Renal cortical epithelial cell (primary cell): ENCODE results near the gene PRKAG1. TPM values are rescaled to one million over a fixed set of nuclear protein-coding genes. Genes with fewer than 3 reads are reported as not detected.

Experiments used
- DNase-seq: peaks from one replicate; pipeline ENCODE4 v3.0.0-alpha.2; 2011; ENCODE audit warnings: low read depth
- total RNA-seq: library from RNA; depleted of rRNA; stranded (reverse); fragments of >200 nt; gene quantifications from 2 replicates; pipeline ENCODE4 v1.2.3, GENCODE V29; 2014

Gene PRKAG1
- total RNA-seq, 1 donor from 2014 or later: 63.0 TPM

GRCh38 chr12:48982397-48983080 is 36.0 kb downstream of the PRKAG1 start:
- DNase-seq: no peak

DNA sequence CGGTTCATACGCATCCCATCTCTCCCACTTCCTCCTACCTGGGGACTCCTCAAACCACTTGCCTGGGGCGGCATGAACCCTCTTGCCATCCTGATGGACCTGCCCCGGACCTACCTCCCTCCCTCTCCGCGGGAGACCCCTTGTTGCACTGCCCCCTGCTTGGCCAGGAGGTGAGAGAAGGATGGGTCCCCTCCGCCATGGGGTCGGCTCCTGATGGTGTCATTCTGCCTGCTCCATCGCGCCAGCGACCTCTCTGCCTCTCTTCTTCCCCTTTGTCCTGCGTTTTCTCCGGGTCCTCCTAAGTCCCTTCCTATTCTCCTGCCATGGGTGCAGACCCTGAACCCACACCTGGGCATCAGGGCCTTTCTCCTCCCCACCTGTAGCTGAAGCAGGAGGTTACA is 36.8 kb downstream of the PRKAG1 start:
- no peak for DNase-seq

- DNase-seq: no peak
Observed at GRCh38 chr12:48980953-48981756, 37.4 kb downstream of the PRKAG1 start.

DNA sequence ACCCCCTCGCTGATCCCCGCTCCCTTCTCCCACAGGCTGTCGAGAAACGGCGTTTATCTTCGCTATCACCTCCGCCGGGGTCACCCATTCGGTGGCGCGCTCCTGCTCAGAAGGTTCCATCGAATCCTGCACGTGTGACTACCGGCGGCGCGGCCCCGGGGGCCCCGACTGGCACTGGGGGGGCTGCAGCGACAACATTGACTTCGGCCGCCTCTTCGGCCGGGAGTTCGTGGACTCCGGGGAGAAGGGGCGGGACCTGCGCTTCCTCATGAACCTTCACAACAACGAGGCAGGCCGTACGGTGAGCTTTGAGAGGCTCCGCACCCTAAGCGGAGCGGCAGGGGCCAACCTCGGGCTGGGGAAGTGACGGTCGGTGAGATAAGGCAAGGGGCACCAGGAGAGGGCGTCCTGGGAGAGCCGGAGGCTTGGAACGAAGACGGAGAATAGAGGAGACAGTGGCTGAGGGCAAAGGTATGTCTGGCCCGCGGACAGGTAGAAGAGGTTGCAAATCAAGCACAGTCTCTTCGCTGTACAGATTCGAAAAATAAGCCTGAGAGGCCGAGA is 38.1 kb downstream of the PRKAG1 start:
- DNase-seq: no peak

GRCh38 chr12:48979602-48980388 is 38.8 kb downstream of the PRKAG1 start:
- no peak for DNase-seq

DNA sequence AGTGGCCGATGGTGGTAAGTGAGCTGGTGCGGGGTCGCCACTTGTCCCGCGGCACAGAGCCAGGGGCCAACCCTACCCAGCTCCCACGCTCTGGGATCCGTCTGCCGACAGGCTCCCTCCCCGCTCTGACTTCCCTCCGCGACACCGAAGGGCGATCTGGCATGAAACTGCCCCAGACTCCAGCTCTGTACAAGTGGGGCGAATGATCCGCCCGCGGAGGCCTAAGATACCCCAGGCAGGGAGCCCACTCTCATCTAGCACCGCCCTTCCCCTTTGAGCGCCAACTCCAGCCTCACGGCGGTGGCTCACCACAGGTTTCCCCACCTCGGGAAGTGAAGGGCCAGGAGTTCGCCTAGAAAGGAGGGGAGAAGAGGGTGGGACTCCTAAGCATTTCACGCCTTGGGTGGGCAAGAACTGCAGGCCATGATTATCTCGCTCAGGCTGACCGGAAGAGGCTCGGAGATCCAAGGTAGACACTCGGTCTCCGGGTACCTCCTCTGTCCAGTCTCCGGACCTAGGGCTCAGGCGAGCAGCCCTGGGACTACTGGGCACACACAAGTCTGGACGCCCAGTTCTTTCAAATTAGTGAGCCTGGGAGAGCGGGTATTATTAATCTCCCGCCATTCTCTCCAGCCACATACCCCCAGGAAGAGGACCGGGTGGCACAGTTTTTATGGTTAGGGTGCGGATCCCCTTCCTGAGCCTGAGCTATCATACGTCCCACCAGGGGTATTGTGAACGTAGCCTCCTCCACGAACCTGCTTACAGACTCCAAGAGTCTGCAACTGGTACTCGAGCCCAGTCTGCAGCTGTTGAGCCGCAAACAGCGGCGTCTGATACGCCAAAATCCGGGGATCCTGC is 39.6 kb downstream of the PRKAG1 start:
- no peak for DNase-seq

DNA sequence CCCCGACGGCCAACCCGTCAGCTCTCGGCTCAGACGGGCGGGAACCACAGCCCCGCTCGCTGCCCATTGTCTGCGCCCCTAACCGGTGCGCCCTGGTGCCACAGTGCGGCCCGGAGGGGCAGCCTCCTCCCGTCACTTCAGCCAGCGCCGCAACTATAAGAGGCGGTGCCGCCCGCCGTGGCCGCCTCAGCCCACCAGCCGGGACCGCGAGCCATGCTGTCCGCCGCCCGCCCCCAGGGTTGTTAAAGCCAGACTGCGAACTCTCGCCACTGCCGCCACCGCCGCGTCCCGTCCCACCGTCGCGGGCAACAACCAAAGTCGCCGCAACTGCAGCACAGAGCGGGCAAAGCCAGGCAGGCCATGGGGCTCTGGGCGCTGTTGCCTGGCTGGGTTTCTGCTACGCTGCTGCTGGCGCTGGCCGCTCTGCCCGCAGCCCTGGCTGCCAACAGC is 40.3 kb downstream of the PRKAG1 start, which contains the start of gene WNT1:
Gene WNT1, plus strand, starts transcription at position 32 of the 450 bp plus-strand sequence. Its CDS starts 329 bp downstream, at position 361.
- no peak for DNase-seq

DNA sequence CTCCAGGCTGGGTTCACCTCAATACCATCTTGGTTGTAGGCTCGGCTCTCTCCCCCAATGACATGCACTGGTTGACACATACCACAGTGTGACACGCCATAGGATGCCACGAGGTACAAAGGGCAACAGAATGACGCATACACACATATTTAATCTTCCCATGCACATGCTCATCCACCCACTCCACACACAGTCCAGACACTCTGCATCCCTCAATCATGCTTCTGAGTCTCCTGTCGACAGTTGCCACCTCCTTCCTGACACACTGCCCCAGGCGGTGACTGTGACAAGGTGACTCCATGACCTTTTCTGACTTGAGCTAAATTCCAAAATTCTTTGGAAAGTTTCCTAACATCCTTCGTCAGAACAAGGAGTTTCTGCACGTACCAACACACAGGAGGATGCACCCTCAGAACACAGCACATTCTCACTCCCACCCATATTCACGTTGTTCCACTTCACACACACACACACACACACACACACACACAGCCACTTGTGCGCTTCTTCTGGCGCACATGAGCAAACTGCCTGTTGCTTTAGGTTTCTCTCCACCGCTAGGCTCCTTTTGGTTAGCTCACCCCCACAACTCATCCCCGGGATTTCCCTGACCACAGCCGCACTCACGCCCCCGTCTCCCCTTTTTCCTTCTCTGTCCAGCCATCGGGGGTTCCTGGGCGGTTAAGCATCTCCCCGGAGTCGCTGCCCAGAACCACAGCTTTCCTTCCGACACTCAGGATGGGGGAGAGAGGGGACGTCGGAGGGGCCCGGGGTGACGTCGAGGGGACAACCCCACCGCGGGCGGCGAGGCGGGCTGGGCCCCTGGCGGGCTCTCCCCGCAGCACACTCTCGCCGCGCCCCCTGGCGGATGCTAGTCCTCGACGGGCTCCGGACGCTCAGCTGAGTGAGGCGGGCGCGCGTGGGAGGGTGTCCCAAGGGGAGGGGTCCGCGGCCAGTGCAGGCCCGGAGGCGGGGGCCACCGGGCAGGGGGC is 41.0 kb downstream of the PRKAG1 start:
- no peak for DNase-seq

GRCh38 chr12:48973941-48974673 is 44.5 kb downstream of the PRKAG1 start:
- no peak for DNase-seq

GRCh38 chr12:48973531-48973930 is 45.0 kb downstream of the PRKAG1 start:
- no peak for DNase-seq

- DNase-seq: no peak
Observed at GRCh38 chr12:48972952-48973483, 45.6 kb downstream of the PRKAG1 start.

- DNase-seq: no peak
Observed at GRCh38 chr12:48972213-48972951, 46.2 kb downstream of the PRKAG1 start.

DNA sequence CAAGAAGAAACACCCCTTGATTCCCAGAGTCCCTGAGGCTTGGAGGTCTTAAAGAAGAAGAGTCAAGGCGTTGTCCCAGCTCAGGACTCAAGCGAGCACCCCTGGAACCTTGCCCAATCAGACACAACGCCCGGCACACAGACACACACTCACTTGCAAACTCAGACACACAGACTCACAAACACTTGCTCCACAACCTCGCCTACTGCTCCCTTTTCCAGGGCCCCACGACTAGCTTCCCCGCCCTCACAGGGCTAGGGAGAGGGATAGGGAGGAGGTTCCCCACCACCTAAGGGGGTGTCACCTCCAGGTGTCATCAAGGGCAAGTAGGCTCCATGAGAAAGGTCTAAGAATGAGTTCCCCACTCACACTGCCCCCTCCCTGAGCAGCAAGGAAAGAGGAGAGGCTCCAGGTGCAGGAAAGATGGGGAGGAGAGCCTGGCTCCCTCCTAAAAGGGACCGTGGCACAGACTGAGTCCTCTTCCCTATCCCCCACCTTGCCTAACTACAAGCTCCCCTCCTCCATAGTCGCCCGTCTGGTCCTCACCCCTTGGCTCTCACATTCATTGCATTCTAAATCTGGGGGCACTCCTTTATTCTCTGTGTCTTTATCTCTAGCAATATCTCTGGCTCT is 47.8 kb downstream of the PRKAG1 start:
- no peak for DNase-seq

DNA sequence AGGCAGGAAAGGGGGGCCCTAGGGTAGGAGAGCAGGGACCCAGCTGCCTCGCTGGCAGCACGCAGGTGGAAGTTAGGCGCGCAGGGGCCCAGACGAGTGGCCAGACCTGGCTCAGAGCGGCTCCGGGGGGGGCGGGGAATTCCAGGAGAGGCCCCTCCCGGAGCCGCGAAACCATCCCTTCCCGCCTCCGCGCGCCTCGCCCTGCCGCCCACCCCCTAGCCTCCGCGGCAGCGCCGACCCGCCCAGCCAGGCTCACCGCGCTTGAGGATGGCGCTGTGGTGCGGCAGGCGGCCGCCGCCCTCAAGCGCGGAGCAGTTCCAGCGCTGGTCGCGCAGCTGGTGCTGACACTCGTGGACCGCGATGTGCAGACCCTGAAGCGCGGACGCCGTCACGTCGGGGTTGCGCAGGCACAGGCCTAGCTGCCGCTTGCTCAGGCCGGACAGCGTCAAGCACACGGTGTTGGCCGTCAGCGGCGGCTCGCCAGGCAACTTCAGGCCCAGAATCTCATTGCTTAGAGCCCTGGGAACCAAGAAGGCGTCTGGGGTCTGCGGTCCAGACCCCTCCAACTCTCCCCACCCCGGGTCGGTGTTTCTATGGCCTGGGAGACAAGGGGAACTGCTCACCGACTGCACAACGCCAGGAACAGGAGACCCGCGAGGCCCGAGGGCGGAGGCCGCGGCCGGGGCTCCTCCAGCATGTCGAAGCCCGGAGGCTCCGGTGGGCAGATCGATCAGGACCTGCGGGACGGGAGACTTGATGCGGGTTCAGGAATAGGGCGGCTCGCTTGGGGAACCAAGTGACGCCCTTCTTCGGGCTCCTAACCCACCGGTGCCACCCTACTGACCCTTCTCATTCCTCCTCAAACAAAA is 48.5 kb downstream of the PRKAG1 start:
- no peak for DNase-seq

- no peak for DNase-seq
Observed at GRCh38 chr12:48969160-48969771, 49.3 kb downstream of the PRKAG1 start.

- no peak for DNase-seq
Observed at GRCh38 chr12:48968467-48968866, 50.1 kb downstream of the PRKAG1 start.
